GM21390 (cell line): ENCODE data around the gene NCAPG2.
A peak's percentile ranks its signal among the peaks of the same experiment; 100 is the strongest.
"Not testable (repeated sequence)": the region's sequence is repeated elsewhere in the genome, so short reads cannot be mapped to it uniquely, and the experiment has no call there.

ENCODE experiments used
- ATAC-seq: cut with Tn5 transposase; IDR thresholded peaks from one replicate; pipeline ENCODE4 v1.9.1; 2021; ENCODE audit not compliant: unreplicated experiment

The NCAPG2 gene

GRCh38 chr7:158646766-158647474 lies 57.7 kb downstream of the NCAPG2 start:
- no peak for ATAC-seq

- no peak for ATAC-seq
These were observed 58.8 kb downstream of the NCAPG2 start for GRCh38 chr7:158645842-158646241.

- ATAC-seq, result no peak
These were observed 62.5 kb downstream of the NCAPG2 start for GRCh38 chr7:158642149-158642548.

- no peak for ATAC-seq
These were observed 66.6 kb downstream of the NCAPG2 start for GRCh38 chr7:158638001-158638400.

- ATAC-seq, result peak; percentile 75
These were observed 71.3 kb downstream of the NCAPG2 start for GRCh38 chr7:158633055-158633956.

- no peak for ATAC-seq
These were observed 72.9 kb downstream of the NCAPG2 start for GRCh38 chr7:158631574-158632195.

GRCh38 chr7:158626289-158626688 lies 78.3 kb downstream of the NCAPG2 start:
- ATAC-seq, result not testable (repeated sequence)

- ATAC-seq, result no peak
These were observed 81.4 kb downstream of the NCAPG2 start for GRCh38 chr7:158623241-158623640.

- no peak for ATAC-seq
These were observed 83.7 kb downstream of the NCAPG2 start for GRCh38 chr7:158620839-158621441.

GRCh38 chr7:158620418-158620817 lies 84.2 kb downstream of the NCAPG2 start:
- ATAC-seq, result no peak

GRCh38 chr7:158618745-158619140 lies 85.9 kb downstream of the NCAPG2 start:
- no peak for ATAC-seq

- no peak for ATAC-seq
These were observed 86.9 kb downstream of the NCAPG2 start for GRCh38 chr7:158617737-158618128.

- ATAC-seq, result no peak
These were observed 88.6 kb downstream of the NCAPG2 start for GRCh38 chr7:158616050-158616449.

GRCh38 chr7:158614700-158615099 lies 89.9 kb downstream of the NCAPG2 start:
- no peak for ATAC-seq

- ATAC-seq, result peak; percentile 94
These were observed 91.1 kb downstream of the NCAPG2 start for GRCh38 chr7:158613481-158613880.

GRCh38 chr7:158612546-158612945 lies 92.1 kb downstream of the NCAPG2 start:
- ATAC-seq, result no peak

GRCh38 chr7:158611541-158611940 lies 93.1 kb downstream of the NCAPG2 start:
- ATAC-seq, result no peak

GRCh38 chr7:158609313-158609974 lies 95.2 kb downstream of the NCAPG2 start:
- ATAC-seq, result no peak

GRCh38 chr7:158607563-158607962 lies 97.0 kb downstream of the NCAPG2 start:
- no peak for ATAC-seq

GRCh38 chr7:158606671-158607424 lies 97.8 kb downstream of the NCAPG2 start:
- ATAC-seq, result no peak
